Calu3 (cell line): ENCODE data around the gene CXCL17. TPM values are rescaled to one million over a fixed set of nuclear protein-coding genes. Genes with fewer than 3 reads are reported as not detected.

Source experiments
- BruUV-seq: library from RNA; stranded (reverse); fragments of 400-500 nt; replicated peaks from 2 replicates; lab custom pipeline; 2021; lab: Mats Ljungman, UMichigan
- CTCF ChIA-PET: fragments of 300-600 bp; sonication (Branson Sonifier 250); formaldehyde crosslinking; loops from one replicate; lab custom pipeline; 2022; ENCODE audit warnings: antibody characterized with exemption; lab: Charles Lee
- DNase-seq: peaks from one replicate; pipeline ENCODE4 v3.0.0; 2022
- H3K27ac Mint-ChIP-seq: one replicate; pipeline ENCODE4 v1.8.0; 2022; ENCODE audit warnings: mixed read lengths; ENCODE audit not compliant: unreplicated experiment
- H3K27me3 Mint-ChIP-seq: one replicate; pipeline ENCODE4 v1.8.0; 2022; ENCODE audit warnings: mixed read lengths; ENCODE audit not compliant: unreplicated experiment
- H3K36me3 Mint-ChIP-seq: one replicate; pipeline ENCODE4 v1.8.0; 2022; ENCODE audit warnings: mild to moderate bottlenecking, moderate library complexity, mixed read lengths; ENCODE audit not compliant: insufficient read depth, unreplicated experiment
- H3K4me1 Mint-ChIP-seq: one replicate; pipeline ENCODE4 v1.8.0; 2022; ENCODE audit warnings: mild to moderate bottlenecking, low read depth, mixed read lengths; ENCODE audit not compliant: unreplicated experiment
- H3K4me3 Mint-ChIP-seq: one replicate; pipeline ENCODE4 v1.8.0; 2022; ENCODE audit warnings: mild to moderate bottlenecking, low read depth, moderate library complexity, mixed read lengths; ENCODE audit not compliant: unreplicated experiment
- H3K9me3 Mint-ChIP-seq: one replicate; pipeline ENCODE4 v1.8.0; 2022; ENCODE audit warnings: low read depth, mixed read lengths; ENCODE audit not compliant: unreplicated experiment
- intact Hi-C: fragments of 100-400 bp; cut with micrococcal nuclease; formaldehyde crosslinking; loops from one replicate; pipeline ENCODE4 v1.10.0; 2022; ENCODE audit not compliant: unreplicated experiment
- total RNA-seq: library from RNA; stranded (reverse); gene quantifications from 2 replicates; pipeline ENCODE4 v1.2.3, GENCODE V29; 2022
- TF ChIP-seq, protein P1 (sequence below): fragments of 200-600 bp; IDR thresholded peaks from one replicate; pipeline ENCODE4 v1.8.0; 2022; ENCODE audit warnings: antibody characterized with exemption; ENCODE audit not compliant: unreplicated experiment

CXCL17 gene
- total RNA-seq, 1 experiment from 2014 or later: 4.0 TPM

DNA sequence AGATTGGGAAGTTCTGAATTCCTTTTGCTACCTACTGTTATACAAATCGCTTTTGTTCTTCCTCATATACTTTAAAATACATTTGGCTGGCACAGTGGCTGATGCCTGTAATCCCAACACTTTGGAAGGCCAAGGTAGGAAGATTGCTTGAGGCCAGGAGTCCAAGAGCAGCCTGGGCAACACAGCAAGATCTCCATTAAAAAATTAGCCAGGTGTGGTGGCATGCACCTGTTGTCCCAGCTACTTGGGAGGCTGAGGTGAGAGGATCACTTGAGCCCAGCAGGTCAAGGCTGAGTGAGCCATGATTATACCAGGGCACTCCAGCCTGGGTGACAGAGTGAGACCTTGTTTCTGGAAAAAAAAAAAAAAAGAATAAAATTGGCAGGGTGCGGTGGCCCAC, 34.4 kb upstream of the CXCL17 start:
- no peak for DNase-seq
- BruUV-seq: no TSS peak
- Mint-ChIP-seq H3K27me3 (no peaks in the 10 kb centered on the region), H3K36me3 (no peaks in the 10 kb centered on the region), H3K4me3 (no peak overlapping the region), H3K9me3 (peaks cover 3% of the 10 kb centered on the region), H3K27ac (no peak overlapping the region), H3K4me1 (peaks cover 42% of the 10 kb centered on the region)
- TF ChIP-seq, protein P1, sequence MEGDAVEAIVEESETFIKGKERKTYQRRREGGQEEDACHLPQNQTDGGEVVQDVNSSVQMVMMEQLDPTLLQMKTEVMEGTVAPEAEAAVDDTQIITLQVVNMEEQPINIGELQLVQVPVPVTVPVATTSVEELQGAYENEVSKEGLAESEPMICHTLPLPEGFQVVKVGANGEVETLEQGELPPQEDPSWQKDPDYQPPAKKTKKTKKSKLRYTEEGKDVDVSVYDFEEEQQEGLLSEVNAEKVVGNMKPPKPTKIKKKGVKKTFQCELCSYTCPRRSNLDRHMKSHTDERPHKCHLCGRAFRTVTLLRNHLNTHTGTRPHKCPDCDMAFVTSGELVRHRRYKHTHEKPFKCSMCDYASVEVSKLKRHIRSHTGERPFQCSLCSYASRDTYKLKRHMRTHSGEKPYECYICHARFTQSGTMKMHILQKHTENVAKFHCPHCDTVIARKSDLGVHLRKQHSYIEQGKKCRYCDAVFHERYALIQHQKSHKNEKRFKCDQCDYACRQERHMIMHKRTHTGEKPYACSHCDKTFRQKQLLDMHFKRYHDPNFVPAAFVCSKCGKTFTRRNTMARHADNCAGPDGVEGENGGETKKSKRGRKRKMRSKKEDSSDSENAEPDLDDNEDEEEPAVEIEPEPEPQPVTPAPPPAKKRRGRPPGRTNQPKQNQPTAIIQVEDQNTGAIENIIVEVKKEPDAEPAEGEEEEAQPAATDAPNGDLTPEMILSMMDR: no peak
- intact Hi-C loops: no loop called here
- CTCF ChIA-PET: no interaction called here

DNA sequence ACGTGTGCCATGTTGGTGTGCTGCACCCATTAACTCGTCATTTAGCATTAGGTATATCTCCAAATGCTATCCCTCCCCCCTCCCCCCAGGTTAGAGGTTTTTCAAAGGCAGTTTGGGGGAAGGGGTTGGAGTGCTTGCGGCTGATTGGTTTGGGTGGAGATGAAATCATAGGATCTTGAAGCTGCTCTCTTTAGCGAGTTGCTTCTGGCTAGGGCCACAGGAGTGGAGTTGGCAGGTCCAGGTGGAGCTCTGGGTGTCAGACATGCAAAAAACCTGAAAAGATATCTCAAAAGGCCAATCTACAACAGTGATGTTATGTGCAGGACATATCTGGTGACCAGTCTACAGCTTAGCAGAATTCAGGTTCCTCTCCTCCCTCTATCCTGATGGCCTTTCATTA, 32.6 kb upstream of the CXCL17 start:
- intact Hi-C loops: no loop called here
- BruUV-seq: no TSS peak
- TF ChIP-seq, protein P1: no peak
- Mint-ChIP-seq H3K4me3 (no peak overlapping the region), H3K36me3 (peaks cover 7% of the 10 kb centered on the region), H3K27ac (no peak overlapping the region), H3K27me3 (no peaks in the 10 kb centered on the region), H3K4me1 (peaks cover 36% of the 10 kb centered on the region), H3K9me3 (no peaks in the 10 kb centered on the region)
- CTCF ChIA-PET: no interaction called here
- no peak for DNase-seq

DNA sequence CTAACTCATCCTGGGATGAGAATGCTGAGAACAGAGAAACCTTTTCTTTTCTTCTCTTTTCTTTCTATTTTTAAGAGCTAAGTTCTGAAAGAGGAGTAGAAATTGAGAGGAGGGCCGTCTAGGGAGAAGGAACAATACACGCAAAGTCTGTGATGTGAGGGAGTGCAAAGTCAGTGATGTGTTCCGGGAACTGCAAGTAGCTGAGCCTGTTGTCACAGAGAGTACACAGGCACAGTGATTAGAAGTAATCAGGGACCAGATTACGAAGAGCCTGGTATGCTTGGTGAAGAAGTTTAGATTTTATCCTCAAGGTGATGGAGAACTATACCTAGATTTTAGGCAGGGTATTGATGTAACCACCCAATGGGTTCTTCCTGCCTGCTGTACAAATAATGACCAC, 32.0 kb upstream of the CXCL17 start:
- intact Hi-C loops: no loop called here
- H3K9me3 Mint-ChIP-seq: no peaks in the 10 kb centered on the region

DNA sequence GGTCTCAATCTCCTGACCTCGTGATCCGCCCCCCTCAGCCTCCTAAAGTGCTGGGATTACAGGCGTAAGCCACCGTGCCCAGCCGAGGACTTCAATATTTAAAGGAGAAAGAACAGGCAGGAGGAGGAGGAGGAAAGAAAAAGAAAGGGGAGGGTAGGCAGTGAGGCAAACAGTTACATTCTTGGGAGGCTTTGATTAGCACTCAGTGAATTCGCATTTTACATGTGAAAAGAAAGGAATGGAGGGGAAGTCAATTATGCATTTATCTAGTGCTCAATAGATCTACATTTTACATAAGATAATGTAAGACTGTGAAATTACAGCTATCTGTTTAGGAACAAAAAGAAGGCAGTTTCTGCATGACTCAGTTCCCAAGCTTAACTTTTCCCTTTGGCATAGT, 30.9 kb upstream of the CXCL17 start:
- H3K27ac Mint-ChIP-seq: no peak overlapping the region
- peaks cover 32% of the 10 kb centered on the region for H3K4me1 Mint-ChIP-seq
- no peak for DNase-seq
- CTCF ChIA-PET: no interaction called here
- no TSS peak for BruUV-seq
- no peaks in the 10 kb centered on the region for H3K9me3 Mint-ChIP-seq
- intact Hi-C loops: no loop called here
- H3K36me3 Mint-ChIP-seq: peaks cover 7% of the 10 kb centered on the region
- no peaks in the 10 kb centered on the region for H3K27me3 Mint-ChIP-seq
- TF ChIP-seq, protein P1: no peak
- H3K4me3 Mint-ChIP-seq: no peak overlapping the region

More for the DNA sequence above, 32.0 kb upstream of the CXCL17 start:
- Mint-ChIP-seq H3K4me3 (no peak overlapping the region), H3K27me3 (no peaks in the 10 kb centered on the region), H3K27ac (no peak overlapping the region), H3K36me3 (peaks cover 7% of the 10 kb centered on the region), H3K4me1 (peaks cover 36% of the 10 kb centered on the region)
- CTCF ChIA-PET: interaction anchor here (0.6 kb wide), 1 partner anchor 27 kb away, joined by 3 read pairs; no protein-coding TSS in a partner anchor
- DNase-seq: no peak
- TF ChIP-seq, protein P1: no peak
- BruUV-seq: no TSS peak
